NCI-H2107 (cell line): ENCODE measurements around the gene PRKAG2.
"Not testable (repeated sequence)": the region's sequence is repeated elsewhere in the genome, so short reads cannot be mapped to it uniquely, and the experiment has no call there.

Experiments
- DNase-seq: peaks from one replicate; lab custom pipeline; 2025; lab: John Stamatoyannopoulos, UW

Gene PRKAG2

GRCh38 chr7:151876899-151877777, at the start of gene PRKAG2:
PRKAG2 (minus strand) TSS chr7:151877115; CDS start chr7:151876620, 495 bp downstream.
- DNase-seq = peak; percentile 49

GRCh38 chr7:151926336-151926712, 49.4 kb upstream of the PRKAG2 start:
- DNase-seq = no peak

GRCh38 chr7:151925446-151926335, 48.8 kb upstream of the PRKAG2 start:
- DNase-seq = no peak

- DNase-seq = no peak
These were observed 47.6 kb upstream of the PRKAG2 start for GRCh38 chr7:151924508-151924907.

- no peak for DNase-seq
These were observed 47.1 kb upstream of the PRKAG2 start for GRCh38 chr7:151924001-151924400.

GRCh38 chr7:151923097-151923876, 46.4 kb upstream of the PRKAG2 start:
- DNase-seq = no peak

GRCh38 chr7:151921451-151921850, 44.5 kb upstream of the PRKAG2 start:
- DNase-seq = no peak

- no peak for DNase-seq
These were observed 43.6 kb upstream of the PRKAG2 start for GRCh38 chr7:151920488-151920887.

GRCh38 chr7:151919595-151919994, 42.7 kb upstream of the PRKAG2 start:
- no peak for DNase-seq

GRCh38 chr7:151918510-151918843, 41.6 kb upstream of the PRKAG2 start:
- no peak for DNase-seq

- no peak for DNase-seq
These were observed 41.0 kb upstream of the PRKAG2 start for GRCh38 chr7:151917791-151918509.

GRCh38 chr7:151914051-151914450, 37.1 kb upstream of the PRKAG2 start:
- DNase-seq = no peak

GRCh38 chr7:151910655-151911054, 33.7 kb upstream of the PRKAG2 start:
- DNase-seq = not testable (repeated sequence)

GRCh38 chr7:151907115-151907514, 30.2 kb upstream of the PRKAG2 start:
- DNase-seq = not testable (repeated sequence)

- no peak for DNase-seq
These were observed 28.9 kb upstream of the PRKAG2 start for GRCh38 chr7:151905766-151906165.

- DNase-seq = no peak
These were observed 28.4 kb upstream of the PRKAG2 start for GRCh38 chr7:151905353-151905752.

GRCh38 chr7:151904270-151904669, 27.4 kb upstream of the PRKAG2 start:
- no peak for DNase-seq

GRCh38 chr7:151903249-151904032, 26.5 kb upstream of the PRKAG2 start:
- no peak for DNase-seq

GRCh38 chr7:151902311-151902710, 25.4 kb upstream of the PRKAG2 start:
- DNase-seq = no peak

- no peak for DNase-seq
These were observed 24.9 kb upstream of the PRKAG2 start for GRCh38 chr7:151901828-151902227.
